ENCODE measurements around the gene MKNK1. TPM values are rescaled to one million over a fixed set of nuclear protein-coding genes. Genes with fewer than 3 reads are reported as not detected.

The MKNK1 gene
- polyA plus RNA-seq, 4 donors, result 22.3 to 29.3 (median 25.3) TPM

DNA sequence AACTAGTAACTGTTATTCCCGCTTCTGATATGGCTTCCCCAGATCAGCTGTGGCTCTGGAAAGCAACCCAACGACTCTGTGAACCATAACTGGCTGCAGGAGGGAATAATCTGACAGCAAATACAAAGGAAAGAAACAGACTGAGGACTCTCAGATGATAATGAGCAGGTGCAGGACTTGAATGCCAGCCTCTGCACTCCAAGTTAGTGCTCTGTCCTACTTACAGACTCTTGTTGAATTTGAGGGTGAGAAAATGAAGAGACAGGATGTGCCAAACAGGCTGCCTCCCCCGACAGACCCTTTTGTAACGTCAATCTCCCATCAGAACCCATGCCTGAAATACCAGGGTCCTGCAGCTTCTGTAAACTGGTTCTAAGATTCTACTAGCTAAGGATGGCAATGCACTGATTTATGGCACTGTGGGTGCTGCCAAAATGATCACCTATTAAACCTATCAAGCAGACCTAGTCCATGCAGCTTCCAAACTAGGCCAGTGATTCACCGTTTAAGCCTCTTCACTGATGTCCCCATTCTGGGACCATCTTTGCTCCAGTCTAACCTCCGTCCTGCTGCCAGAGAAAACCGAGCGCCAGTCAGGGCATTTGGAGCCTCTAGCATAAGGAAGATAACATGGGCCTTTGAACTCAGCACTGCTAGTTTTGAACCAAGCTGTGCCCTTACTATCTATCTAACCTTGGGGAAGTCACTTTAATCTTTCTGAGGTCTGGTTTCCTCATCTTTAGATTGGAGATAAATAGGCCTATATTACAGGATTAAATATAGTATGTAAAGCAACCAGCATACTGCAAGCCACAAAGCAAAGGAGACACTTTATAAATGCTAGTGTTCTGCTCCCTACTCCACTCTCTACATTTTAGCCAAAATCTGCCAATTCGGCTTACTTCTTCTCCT lies 4.8 kb downstream of the MKNK1 start:
- DNase-seq (ENCODE audit: low read depth in 4 of 4, low spot score in 3 of 4), result no peak

DNA sequence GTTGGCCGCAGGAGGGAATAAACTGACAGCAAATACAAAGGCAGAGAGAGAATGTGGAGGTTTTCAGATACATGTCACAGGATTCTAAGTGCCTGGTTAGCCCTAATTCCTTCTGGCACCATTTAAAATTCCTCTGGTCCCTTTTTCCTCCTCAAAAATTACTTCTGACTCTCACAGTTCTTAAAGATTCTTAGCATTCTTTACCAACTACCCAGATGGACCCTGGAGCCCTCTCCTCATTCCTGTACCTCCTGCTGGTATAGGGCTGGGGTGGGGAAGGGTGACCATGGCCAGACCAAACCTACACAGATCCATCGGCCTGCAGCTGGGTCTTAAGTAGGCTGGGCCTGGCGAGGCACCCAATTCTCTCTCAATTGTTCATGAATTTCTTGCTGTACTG lies 7.2 kb downstream of the MKNK1 start:
- DNase-seq (ENCODE audit: low read depth in 4 of 4, low spot score in 3 of 4), result no peak

DNA sequence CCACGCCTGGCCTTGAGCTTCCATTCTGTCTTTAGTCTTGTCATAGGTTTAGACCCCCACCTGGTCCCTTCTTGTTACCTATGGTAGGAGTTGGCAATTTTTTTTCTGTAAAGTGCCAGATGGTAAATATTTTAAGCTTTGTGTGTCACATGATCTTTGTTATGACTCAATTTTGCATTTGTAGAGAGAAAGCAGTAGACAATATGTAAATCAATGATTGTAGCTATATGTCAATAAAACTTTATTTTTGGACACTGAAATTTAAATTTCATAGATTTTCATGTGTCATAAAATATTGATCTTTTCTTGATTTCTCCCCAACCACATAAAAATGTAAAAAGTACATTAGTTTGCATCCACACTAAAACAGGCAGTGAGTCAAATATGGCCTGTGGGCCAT lies 8.0 kb downstream of the MKNK1 start:
- no peak for DNase-seq (ENCODE audit: low read depth in 4 of 4, low spot score in 3 of 4)

DNA sequence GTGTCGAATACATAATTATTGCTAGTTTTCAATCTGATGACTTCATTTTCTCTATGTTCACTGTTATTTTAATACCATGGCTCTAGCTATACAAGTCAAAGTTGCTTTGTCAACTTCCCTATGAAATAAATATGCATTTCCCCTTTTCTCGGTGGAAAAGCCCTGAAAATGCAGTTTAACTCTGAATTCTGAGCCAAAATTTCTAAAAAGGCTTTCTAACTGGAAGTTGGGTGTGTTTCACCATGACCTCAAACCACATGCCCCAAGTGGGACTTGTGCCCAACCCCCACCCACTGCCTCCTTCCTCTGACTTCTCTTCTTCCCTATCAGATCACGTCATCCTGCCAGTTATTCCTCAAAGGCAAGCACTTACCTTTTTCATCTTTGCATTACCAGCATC lies 8.9 kb downstream of the MKNK1 start:
- DNase-seq (ENCODE audit: low read depth in 4 of 4, low spot score in 3 of 4), result no peak

DNA sequence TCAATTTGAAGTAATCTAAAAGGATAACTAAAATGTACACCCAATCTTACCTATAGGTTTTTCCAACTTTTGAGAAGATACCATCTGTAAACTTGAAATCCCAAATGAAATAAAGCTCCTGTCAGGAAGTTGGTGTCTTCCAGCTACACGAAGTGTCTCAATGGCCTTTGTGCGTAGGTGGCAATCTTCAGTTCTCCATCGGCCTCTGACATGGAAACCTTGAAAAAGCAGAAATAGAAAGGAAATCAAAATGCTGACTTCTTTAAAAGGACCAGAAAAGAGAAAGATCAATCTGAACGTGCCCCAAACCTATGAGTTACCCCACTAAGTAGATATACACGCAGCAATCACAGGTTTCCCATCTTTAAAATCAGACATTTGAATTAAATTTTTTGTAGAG lies 10.0 kb downstream of the MKNK1 start:
- DNase-seq (ENCODE audit: low read depth in 4 of 4, low spot score in 3 of 4), result no peak

DNA sequence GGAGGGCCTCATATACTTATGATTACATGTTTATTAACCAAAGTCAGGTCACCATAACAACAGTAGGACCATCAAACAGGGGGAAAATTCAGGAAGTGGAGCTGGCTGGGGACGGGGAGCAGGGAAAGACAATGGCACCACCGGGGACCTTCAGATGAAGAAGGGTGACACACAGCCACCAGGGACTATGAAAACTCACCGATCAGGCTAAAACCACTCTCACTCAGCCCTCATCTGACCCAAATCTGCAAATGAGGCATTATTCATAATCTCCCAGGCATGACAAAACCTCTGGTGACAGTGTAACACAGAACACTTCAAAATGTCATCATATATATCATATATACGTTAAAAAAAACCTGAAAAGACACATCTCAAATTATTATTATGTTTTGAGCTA lies 11.2 kb downstream of the MKNK1 start:
- no peak for DNase-seq (ENCODE audit: low read depth in 4 of 4, low spot score in 3 of 4)

DNA sequence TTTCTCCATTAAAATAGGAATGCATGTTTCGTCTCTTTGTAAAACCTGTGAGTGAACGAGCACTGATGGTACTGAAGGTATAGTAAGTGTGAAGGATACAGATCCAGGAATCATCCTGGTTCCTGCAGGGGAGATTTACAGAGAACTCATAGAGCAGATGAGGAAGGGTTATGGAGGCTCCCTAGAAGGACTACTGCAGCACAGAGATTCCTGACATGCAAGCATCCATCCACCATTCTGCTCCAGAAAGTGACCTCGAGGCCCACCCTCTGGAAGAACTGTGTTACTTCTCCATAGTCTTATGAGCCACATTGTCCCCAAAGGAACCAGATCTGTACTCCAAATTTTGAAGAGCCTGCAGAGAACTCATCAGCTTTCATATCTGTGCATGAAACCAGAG lies 14.5 kb downstream of the MKNK1 start:
- no peak for DNase-seq (ENCODE audit: low read depth in 4 of 4, low spot score in 3 of 4)

DNA sequence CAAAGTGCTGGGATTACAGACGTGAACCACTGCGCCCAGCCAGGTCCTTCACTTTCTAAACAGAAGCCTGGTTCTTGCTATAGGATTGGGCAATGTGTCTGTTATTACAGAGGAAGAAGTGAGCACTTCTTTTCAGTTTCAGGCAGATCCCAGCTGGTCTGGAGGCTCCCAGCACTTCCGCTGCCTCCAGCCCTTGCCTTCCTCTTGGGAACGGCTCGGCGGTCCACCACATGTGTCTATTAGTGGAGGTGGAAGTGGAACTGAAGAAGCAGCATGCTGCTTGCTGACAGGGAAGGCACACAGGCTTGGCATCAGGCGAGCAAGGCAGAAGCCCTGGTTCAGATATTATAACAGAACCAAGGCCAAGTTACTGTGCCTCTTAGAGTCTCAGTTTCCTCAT lies 17.0 kb downstream of the MKNK1 start:
- no peak for DNase-seq (ENCODE audit: low read depth in 4 of 4, low spot score in 3 of 4)

DNA sequence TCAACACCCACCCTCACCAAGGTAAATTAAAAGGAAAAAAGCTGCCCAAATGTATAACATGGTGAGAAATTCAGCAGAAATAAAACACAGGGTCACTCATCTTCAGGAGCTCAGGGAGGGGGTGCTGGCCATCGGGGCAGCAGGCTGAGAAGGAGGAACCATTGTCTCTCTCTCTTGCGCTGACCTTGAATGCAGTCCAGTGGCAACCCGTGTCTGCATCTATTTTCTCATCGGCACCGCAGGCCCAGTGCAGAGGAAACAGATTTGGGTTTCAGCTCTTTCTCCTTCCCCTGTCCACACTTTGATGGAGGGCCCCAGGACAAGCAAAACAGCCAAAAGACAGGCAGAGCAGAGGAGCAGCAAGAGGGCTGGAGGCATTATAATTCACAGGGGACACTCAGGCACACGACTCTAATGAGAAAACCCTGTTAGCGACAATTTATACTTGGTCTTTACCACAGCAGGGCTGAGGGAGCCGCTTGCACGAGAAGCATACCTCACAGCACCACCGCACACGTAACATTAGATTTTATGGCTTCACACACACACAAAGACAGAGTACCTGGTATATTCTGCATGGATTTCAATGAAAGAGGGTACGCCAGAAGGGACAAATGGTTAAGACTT lies 18.6 kb downstream of the MKNK1 start:
- no peak for DNase-seq (ENCODE audit: low read depth in 4 of 4, low spot score in 3 of 4)

DNA sequence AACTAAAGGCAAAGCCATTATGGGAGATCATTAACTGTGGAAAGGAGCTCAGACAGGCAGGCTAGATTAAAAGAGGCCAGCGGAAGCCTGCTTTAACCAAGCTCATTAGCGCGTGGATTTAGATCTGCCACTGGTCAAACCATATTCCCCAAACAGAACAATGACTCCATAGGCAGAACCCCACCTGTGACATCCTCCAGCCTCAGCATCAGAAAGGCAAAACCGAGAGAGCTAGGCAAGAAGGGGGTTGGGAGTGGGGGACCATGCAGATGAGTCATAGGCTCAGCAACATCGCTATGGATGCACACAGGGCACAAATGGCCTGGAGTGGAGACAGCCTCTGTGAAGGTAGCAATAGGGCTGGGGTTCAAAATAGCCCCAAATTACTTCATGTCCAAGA lies 20.6 kb downstream of the MKNK1 start:
- no peak for DNase-seq (ENCODE audit: low read depth in 4 of 4, low spot score in 3 of 4)

DNA sequence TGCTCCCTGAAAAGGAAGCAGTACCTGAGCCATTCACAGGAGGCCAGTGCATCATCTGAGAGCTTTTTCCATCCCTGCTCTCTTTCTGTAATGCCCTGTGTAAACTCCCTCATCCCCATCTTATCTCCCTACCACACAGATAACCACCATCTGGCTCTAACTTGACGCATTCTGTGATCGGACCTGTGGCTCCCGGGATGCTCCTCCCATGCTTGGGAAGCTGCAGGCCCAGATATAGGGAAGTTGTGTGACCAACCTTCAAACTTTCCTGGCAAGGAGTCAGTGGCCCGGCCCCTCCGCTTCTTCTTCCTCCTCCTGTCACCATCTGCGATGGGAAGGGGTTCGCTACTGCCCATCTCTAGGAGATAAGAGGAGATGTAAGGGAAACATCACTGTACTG lies 21.1 kb downstream of the MKNK1 start:
- no peak for DNase-seq (ENCODE audit: low read depth in 4 of 4, low spot score in 3 of 4)

DNA sequence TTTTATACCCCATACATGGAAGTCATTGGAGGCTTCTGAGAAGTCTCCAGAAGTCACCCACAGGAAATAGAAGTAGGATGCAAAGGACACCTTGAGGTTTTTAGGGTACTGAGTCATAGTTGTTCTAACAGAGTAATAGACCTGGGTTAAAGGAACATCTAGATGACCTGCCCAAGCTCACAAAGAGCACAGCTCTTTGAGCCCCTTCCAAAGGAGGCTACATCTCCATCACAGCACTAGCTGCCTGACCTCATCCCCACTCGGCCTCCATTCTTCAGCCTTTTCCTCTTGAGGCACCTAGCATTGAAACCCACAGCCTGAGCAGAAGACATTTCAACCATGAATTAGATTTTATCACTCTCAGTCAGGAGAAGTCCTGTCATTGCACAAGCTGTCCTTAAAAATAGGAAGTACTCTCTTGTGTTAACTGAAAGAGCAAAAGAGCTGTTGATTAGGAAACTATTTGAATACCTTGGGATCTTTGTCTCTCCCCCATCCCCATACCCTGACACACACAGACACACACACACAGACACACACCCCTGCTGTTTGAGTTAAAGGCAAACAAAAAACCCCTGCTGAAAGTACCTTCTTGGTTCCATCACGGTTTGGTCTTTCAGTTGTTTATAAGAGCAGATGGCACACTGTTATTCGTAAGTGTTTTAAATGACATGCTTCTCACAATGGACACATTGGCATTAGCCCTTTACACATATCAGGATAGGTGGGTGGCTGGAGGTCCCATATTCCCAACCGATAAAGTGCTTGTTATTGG lies 22.2 kb downstream of the MKNK1 start:
- no peak for DNase-seq (ENCODE audit: low read depth in 4 of 4, low spot score in 3 of 4)

DNA sequence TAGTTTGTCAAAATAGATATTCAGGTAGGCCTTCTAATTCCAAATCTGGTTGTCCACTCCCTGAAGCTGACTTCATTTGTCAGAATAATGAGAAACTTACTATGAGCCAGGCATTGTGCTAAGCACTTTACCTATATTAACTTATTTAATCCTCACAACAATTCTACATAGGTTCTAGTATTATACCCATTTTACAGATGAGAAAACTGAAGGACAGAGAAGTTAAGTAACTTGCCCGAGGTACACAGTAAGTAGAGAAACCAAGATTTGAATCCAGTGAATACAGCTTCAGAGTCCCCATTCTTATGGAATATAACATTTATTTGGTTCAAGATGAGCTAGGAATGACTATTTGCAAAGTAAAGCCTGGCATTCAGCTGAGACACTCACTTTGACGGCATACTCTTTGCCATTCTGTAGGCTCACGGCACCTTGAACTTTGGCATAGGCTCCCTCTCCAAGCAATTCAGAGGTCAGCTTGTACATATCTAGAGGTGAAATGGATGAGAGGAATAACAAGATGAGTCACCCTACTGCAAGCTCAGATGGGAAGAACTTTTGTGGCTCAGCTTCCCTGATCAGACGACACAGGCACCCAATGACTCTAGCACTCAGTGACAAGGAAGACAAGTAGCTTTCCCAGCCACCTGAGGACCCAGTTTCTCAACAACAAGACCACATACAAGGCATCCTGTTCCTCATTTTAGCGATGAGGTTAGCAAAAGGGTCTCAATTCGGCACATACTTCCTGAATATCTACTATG lies 23.7 kb downstream of the MKNK1 start:
- no peak for DNase-seq (ENCODE audit: low read depth in 4 of 4, low spot score in 3 of 4)

DNA sequence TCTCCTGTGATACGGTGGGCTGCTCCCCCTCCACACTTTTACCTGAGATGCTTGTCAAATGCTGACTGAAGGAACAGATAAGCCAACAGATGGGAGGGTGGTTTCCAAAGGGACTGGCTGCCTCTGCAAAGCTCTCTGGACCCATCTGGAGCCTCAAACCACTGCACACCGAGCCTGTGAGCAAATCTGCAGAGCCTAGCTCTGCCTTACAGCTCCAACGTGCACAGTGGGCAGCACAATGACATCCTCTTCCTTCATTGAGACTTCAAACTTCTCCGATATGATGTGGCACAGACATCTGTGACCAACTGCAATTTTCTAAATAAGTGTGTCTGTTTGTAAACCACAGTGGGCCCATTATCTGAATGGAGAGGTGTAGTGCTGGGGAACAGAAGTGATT lies 26.4 kb downstream of the MKNK1 start:
- no peak for DNase-seq (ENCODE audit: low read depth in 4 of 4, low spot score in 3 of 4)

DNA sequence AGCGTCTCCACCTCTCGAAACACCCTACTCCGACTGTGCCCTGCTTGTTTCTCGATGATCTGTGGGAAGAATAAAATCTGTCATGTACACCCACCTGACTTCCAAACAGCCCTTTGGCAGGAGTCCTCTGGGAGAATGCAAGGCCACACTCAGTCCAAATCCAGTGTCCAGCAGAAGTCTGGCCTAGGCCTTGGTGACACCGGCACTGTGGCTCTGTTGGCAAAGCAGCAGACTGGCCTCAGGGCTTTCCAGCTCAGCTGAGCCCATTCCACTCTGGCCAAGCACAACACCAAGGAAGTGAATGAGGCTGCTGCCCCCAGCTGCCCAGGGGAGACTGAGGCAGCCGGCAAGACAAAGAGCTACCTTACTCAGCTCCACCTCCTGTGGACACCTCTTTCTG lies 27.5 kb downstream of the MKNK1 start:
- DNase-seq (ENCODE audit: low read depth in 4 of 4, low spot score in 3 of 4), result no peak

DNA sequence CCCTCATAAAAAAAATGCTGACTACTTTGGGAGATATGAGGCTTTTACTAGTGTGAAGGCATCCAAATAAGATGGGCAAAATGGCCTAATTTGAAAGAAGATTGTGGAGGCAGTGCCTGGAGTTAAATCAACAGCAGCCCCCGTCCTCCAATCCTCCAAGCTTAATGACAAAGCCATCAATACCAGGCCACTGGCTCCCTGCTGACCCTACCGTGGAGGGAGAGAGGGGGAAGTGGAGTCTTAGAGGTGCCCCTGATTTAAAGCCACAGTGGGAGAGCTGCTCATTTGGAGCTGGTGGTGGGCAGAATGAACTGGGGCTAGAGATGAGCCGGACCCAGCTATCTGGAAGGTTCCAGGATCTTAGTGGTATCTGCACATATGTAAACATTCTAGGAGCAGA lies 28.3 kb downstream of the MKNK1 start:
- no peak for DNase-seq (ENCODE audit: low read depth in 4 of 4, low spot score in 3 of 4)

DNA sequence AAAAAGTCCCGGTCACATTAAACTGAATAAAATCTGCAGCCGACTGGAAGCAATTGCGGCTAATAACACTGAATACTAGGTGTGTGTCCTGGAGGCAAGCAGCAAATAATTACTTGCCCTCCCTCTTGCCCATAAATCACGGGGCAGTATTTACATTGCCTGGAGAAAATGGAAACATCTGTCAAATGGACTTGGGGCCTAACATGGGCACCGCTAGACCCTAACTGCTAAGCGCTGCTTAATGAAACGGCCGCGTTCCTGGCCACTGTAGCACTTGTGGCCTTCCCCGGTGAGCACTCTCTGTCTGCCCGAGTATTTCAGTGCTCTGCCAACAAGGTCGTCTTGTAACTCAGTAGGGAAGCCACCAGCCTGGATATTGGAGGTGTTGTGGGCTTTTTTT lies 28.8 kb downstream of the MKNK1 start:
- DNase-seq (ENCODE audit: low read depth in 4 of 4, low spot score in 3 of 4), result no peak

DNA sequence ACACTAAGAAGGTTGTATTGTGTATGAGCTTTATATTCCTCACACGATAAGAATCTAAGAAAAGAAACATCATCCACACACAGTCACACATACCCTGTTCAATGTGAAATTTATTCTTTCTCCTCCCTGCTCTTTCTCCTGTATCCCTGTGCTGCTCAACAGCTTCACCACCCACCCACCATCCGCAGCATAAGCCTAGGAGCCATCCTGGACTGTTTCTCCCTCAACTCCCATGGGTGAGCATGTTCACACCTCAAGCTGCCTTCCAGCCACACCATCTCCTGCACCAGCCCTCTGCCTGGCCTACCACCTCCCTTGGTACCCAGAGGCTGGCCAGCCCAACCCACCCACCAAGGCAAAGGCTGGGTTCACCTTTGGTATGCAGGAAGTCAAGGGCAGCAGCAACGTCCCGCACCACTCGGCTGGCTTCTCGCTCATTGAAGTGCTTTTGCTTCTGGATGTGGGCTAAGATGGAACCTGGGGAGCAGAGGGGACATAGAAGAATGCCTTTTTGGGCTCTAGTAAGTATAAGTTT lies 32.3 kb downstream of the MKNK1 start:
- DNase-seq (ENCODE audit: low read depth in 4 of 4, low spot score in 3 of 4), result no peak

DNA sequence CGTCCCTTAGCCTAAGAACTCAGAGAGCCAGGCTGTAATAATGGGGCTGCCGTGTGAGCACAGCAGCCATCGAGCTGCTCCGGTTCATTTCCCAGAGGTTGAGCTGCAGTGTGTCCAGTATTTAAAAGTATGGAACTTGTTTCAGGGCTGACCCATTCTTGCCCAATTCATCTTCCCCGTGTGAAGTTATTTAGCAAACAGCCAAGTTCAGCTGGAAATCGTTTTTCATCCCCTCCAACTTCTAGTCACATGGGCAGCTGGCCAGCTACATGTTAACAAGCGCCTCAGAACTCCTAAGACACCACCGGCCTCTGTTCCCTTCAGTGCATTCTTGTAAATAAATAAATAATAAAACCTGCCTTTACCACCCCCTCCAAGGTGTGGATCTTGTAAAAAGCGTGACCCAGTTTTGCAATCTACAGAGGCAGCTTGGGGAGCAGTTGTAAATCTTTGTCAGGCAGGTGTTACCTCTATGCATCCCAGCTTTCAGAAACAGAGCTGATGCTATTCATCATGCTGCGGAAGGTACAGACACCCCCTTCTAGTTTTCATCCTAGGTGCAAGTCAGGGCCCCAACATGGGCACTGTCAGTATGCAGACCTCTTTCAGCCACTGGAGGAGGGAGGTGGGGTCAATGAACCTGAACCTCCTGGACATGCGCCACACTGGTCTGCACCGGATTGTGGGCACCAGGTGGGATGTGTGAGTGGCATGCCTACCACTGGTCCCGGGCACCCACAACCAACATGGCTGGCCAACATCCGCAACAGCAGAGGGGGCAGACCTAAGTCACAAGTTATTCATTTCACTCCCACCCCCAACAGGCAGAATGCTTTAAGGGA lies 34.0 kb downstream of the MKNK1 start:
- peak; percentile 36 to 44 (median 39) for DNase-seq (ENCODE audit: low read depth in 4 of 4, low spot score in 3 of 4)

DNA sequence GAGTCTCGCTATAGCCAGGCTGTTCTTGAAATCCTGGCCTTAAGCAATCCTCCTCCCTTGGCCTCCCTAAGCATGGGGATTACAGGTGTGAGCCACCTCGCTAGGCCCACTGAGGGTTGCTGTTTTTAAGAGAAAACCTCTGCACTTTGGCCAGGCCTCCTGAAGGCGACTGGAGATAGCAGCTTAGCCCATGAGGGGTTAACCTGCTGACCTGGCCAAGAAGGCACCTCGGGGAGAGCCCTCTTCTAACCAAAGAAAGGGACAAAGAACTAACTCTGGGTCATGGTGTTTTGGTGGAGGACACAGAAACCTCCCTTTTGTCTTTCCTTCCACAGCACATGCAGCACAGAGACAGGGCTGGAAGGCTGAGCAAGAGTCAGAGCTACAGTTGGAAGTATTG lies 35.0 kb downstream of the MKNK1 start:
- no peak for DNase-seq (ENCODE audit: low read depth in 4 of 4, low spot score in 3 of 4)

Measured in right renal pelvis (tissue), 4 donors.